A549 (cell line): ENCODE data around the gene STAMBP. TPM values are rescaled to one million over a fixed set of nuclear protein-coding genes. Genes with fewer than 3 reads are reported as not detected.
A peak's percentile ranks its signal among the peaks of the same experiment; 100 is the strongest.

ENCODE experiments used
- ATAC-seq, 2 experiments: fragments of 200-7000 bp in 1 of 2; fragments of >200 bp in 1 of 2; cut with Nextera tagmentation in 1 of 2; cut with Tn5 transposase in 1 of 2; 3 replicates each; pipeline versions ENCODE4 v1.8.0 to v1.9.1; 2018 to 2020; ENCODE audit warnings: mild to moderate bottlenecking in 1 of 2, moderate library complexity in 1 of 2
- CTCF ChIA-PET: fragments of 300-600 bp; sonication (Branson Sonifier 250); formaldehyde crosslinking; extraction: SDS; loops from one replicate; lab custom pipeline; 2021; ENCODE audit warnings: antibody characterized with exemption, inconsistent platforms; lab: Yijun Ruan, JAX
- POLR2A ChIA-PET: fragments of 350-600 bp; formaldehyde crosslinking; extraction: SDS; loops from one replicate; lab custom pipeline; 2021; ENCODE audit warnings: antibody characterized with exemption, inconsistent platforms; lab: Yijun Ruan, JAX
- DNase-seq, 2 experiments: peaks; one replicate each; pipeline versions ENCODE4 v3.0.0 to v3.0.0-alpha.2; 2011 to 2016; ENCODE audit warnings: low read depth in 1 of 2, low spot score in 1 of 2
- FAIRE-seq: peaks from 2 replicates; lab custom pipeline; 2011; peaks lifted over from hg19 to GRCh38; lab: Jason Lieb, UNC
- H3K27ac ChIP-seq, 2 experiments: fragments of >200 bp; sonication (Bioruptor Twin); formaldehyde crosslinking; 3 replicates each; pipeline ENCODE4 v1.5.1; 2016 to 2017
- H3K4me1 ChIP-seq: fragments of >200 bp; sonication (Bioruptor Twin); formaldehyde crosslinking; 3 replicates; pipeline ENCODE4 v1.6.1; 2016
- H3K4me2 ChIP-seq: fragments of >200 bp; sonication (Bioruptor Twin); formaldehyde crosslinking; 3 replicates; pipeline ENCODE4 v1.6.1; 2016
- H3K4me3 ChIP-seq: fragments of >200 bp; sonication (Bioruptor Twin); formaldehyde crosslinking; 3 replicates; pipeline ENCODE4 v1.5.1; 2016
- H3K9me3 ChIP-seq: fragments of >200 bp; sonication (Bioruptor Twin); formaldehyde crosslinking; 3 replicates; pipeline ENCODE4 v1.6.1; 2016
- BHLHE40 ChIP-seq: IDR thresholded peaks from 2 replicates; pipeline ENCODE4 v1.6.1; 2012; ENCODE audit warnings: low read depth, low read length, inconsistent platforms
- CBX8 ChIP-seq: fragments of 200-600 bp; sonication (generic); IDR thresholded peaks from 2 replicates; pipeline ENCODE4 v1.6.1; 2016
- CEBPB ChIP-seq, 2 experiments: fragments of >200 bp in 1 of 2; sonication (Bioruptor Twin) in 1 of 2; formaldehyde crosslinking in 1 of 2; IDR thresholded peaks; 2 replicates each; pipeline ENCODE4 v1.6.1; 2012 to 2016
- EP300 ChIP-seq, 2 experiments: fragments of >200 bp; sonication (Bioruptor Twin); formaldehyde crosslinking; IDR thresholded peaks; 2 replicates in 1 of 2; 3 replicates in 1 of 2; pipeline ENCODE4 v1.6.1; 2016 to 2017
- FOSL2 ChIP-seq, 2 experiments: fragments of 450-650 bp in 1 of 2; fragments of >200 bp in 1 of 2; sonication (Bioruptor Twin) in 1 of 2; formaldehyde crosslinking; IDR thresholded peaks; 2 replicates each; pipeline versions ENCODE4 v1.5.0 to v1.6.1; 2016 to 2020; ENCODE audit warnings: mild to moderate bottlenecking in 1 of 2, moderate library complexity in 1 of 2
- HDAC2 ChIP-seq: fragments of 200-600 bp; sonication (generic); IDR thresholded peaks from 2 replicates; pipeline ENCODE4 v1.6.1; 2016
- HOXA7 ChIP-seq: fragments of 250-450 bp; sonication (Bioruptor Pico); IDR thresholded peaks from 2 replicates; pipeline ENCODE4 v1.5.0; 2020; ENCODE audit warnings: mild to moderate bottlenecking, moderate library complexity
- HOXB13 ChIP-seq: fragments of 250-450 bp; sonication (Bioruptor Pico); IDR thresholded peaks from 2 replicates; pipeline ENCODE4 v1.5.0; 2020; ENCODE audit warnings: low read depth, mild to moderate bottlenecking, moderate library complexity
- JUN ChIP-seq, 2 experiments: fragments of >200 bp; sonication (Bioruptor Twin); formaldehyde crosslinking; IDR thresholded peaks; 2 replicates in 1 of 2; 3 replicates in 1 of 2; pipeline ENCODE4 v1.6.1; 2016 to 2017
- JUNB ChIP-seq: fragments of >200 bp; sonication (Bioruptor Twin); formaldehyde crosslinking; IDR thresholded peaks from 2 replicates; pipeline ENCODE4 v1.6.1; 2016
- KDM5A ChIP-seq: fragments of 200-600 bp; sonication (generic); IDR thresholded peaks from 2 replicates; pipeline ENCODE4 v1.6.1; 2016; ENCODE audit warnings: antibody characterized with exemption, mild to moderate bottlenecking
- MAZ ChIP-seq: fragments of 150-350 bp; IDR thresholded peaks from 2 replicates; pipeline ENCODE4 v1.6.1; 2014; ENCODE audit warnings: antibody characterized with exemption, low read depth, low read length, borderline replicate concordance
- MYC ChIP-seq: IDR thresholded peaks from 2 replicates; pipeline ENCODE4 v1.6.1; 2012; ENCODE audit warnings: mild to moderate bottlenecking, inconsistent platforms, low read length, improper control_type of control experiment, borderline replicate concordance
- NFE2L2 ChIP-seq: fragments of 150-350 bp; conservative IDR thresholded peaks from 2 replicates; pipeline ENCODE4 v1.6.1; 2014; ENCODE audit warnings: low read length
- POLR2AphosphoS2 ChIP-seq: conservative IDR thresholded peaks from 2 replicates; pipeline ENCODE4 v1.6.1; 2012; ENCODE audit warnings: low read length, improper control_type of control experiment, inconsistent platforms
- ZFP36 ChIP-seq: fragments of 450-650 bp; IDR thresholded peaks from 2 replicates; pipeline ENCODE4 v1.6.1; 2014; ENCODE audit warnings: borderline replicate concordance; ENCODE audit not compliant: partially characterized antibody
- ZSCAN20 ChIP-seq: fragments of 250-450 bp; sonication (Bioruptor Pico); IDR thresholded peaks from 2 replicates; pipeline ENCODE4 v1.8.0; 2022; ENCODE audit warnings: mild to moderate bottlenecking, moderate library complexity
- WGBS: methylation state at CpG from one replicate; pipeline ENCODE4 v1.1.6; 2017; ENCODE audit errors: missing lambda C conversion rate; 5-methylcytosine and 5-hydroxymethylcytosine counted together
- polyA plus RNA-seq, 4 experiments: library from polyadenylated mRNA; depleted of rRNA in 3 of 4; stranded (reverse); fragments of >200 nt; fragmentation: RNase III in 1 of 4; extraction: RNeasy Plus Mini Kit Qiagen cat#74134 plus additional on column Dnase treatment in 1 of 4; gene quantifications; 2 replicates in 3 of 4; 3 replicates in 1 of 4; pipeline ENCODE4 v1.2.3, GENCODE V29; 2011 to 2017
- TF ChIP-seq, protein P1 (sequence below): fragments of 250-450 bp; sonication (Bioruptor Pico); IDR thresholded peaks from 2 replicates; pipeline ENCODE4 v1.5.0; 2021; ENCODE audit warnings: mild to moderate bottlenecking, moderate library complexity, borderline replicate concordance
- TF ChIP-seq, protein P2 (sequence below): fragments of 250-450 bp; sonication (Bioruptor Pico); IDR thresholded peaks from 2 replicates; pipeline ENCODE4 v1.5.0; 2020; ENCODE audit warnings: low read depth, mild to moderate bottlenecking, moderate library complexity
- TF ChIP-seq, protein P3 (sequence below): IDR thresholded peaks from 2 replicates; pipeline ENCODE4 v1.6.1; 2012; ENCODE audit warnings: low read depth, borderline replicate concordance
- TF ChIP-seq, protein P4 (sequence below): fragments of 150-350 bp; IDR thresholded peaks from 2 replicates; pipeline ENCODE4 v1.6.1; 2014; ENCODE audit warnings: low read depth, mild to moderate bottlenecking, low read length
- TF ChIP-seq, protein P5 (sequence below): fragments of 450-650 bp; IDR thresholded peaks from 2 replicates; pipeline ENCODE4 v1.6.1; 2014; ENCODE audit warnings: antibody characterized with exemption
- TF ChIP-seq, protein P6 (sequence below): IDR thresholded peaks from 2 replicates; pipeline ENCODE4 v1.6.1; 2012
- TF ChIP-seq, protein P7 (sequence below): fragments of >200 bp; sonication (Bioruptor Twin); formaldehyde crosslinking; IDR thresholded peaks from 3 replicates; pipeline ENCODE4 v1.5.1; 2016
- TF ChIP-seq, protein P8 (sequence below): fragments of >200 bp; sonication (Bioruptor Twin); formaldehyde crosslinking; IDR thresholded peaks from 3 replicates; pipeline ENCODE4 v1.6.1; 2016

STAMBP gene
- polyA plus RNA-seq, 2 of the 4 experiments (the other 2 are of a cell fraction), result 44.4 to 96.3 TPM

DNA sequence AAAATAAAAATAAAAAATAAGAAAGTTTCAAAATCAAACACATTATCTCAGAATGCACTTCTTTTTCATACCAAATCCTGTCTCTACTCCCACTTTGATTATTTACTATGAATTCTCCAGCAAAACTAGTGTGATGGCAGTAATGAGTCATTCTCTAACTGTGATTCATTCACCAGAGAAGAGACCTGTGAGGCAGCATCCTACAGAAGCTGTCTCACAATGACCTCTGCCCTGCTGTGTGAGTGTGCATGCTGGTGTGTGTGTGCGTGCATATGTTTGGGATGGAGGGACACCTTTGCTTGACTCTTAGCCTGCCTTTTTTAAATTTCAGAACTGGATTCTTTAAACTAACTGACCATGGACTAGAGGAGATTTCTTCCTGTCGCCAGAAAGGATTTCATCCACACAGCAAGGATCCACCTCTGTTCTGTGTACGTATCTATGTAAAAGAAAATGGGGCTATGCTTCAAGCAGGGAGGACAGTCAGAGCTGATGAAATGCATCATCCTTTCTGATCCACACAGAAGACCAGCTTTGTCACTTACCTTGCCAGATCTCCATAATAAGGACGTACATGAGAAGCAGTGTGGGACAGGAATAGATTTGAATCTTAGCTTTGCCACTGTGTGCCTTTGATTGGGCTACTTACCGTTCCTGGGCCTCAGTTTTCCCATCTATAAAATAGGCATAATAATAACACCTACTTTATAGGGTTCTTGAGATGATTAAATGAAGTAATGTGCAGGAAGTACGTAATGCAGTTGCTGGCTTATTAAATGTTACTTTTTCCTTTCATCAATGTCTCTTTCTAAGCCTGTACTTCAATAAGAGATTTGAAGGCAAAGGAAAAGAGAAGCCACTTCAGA, 31.2 kb downstream of the STAMBP start:
- ATAC-seq (peak; percentile 93 to 95), DNase-seq (peak; percentile 73 to 79), FAIRE-seq (peak; percentile 61)
- Histone ChIP-seq H3K9me3 (no peaks in the 10 kb centered on the region), H3K4me3 (no peak overlapping the region), H3K4me1 (peaks cover 19% of the 10 kb centered on the region), H3K4me2 (peak overlapping the region; percentile 24; the same call in 1 of the 3 replicates), H3K27ac (no peak overlapping the region)
- ChIA-PET POLR2A (no interaction called here), CTCF (interaction anchor here (1.2 kb wide), 1 partner anchor 36 kb away, joined by 4 read pairs; no protein-coding TSS in a partner anchor)
- no peak for TF ChIP-seq BHLHE40
- TF ChIP-seq, protein P1, sequence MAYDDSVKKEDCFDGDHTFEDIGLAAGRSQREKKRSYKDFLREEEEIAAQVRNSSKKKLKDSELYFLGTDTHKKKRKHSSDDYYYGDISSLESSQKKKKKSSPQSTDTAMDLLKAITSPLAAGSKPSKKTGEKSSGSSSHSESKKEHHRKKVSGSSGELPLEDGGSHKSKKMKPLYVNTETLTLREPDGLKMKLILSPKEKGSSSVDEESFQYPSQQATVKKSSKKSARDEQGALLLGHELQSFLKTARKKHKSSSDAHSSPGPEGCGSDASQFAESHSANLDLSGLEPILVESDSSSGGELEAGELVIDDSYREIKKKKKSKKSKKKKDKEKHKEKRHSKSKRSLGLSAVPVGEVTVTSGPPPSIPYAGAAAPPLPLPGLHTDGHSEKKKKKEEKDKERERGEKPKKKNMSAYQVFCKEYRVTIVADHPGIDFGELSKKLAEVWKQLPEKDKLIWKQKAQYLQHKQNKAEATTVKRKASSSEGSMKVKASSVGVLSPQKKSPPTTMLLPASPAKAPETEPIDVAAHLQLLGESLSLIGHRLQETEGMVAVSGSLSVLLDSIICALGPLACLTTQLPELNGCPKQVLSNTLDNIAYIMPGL (CRISPR knock-in tag), result no peak
- peak; percentile 93 for TF ChIP-seq FOSL2 (IDR thresholded peaks at IDR 0.05)
- peak; percentile 90 for TF ChIP-seq FOSL2 (CRISPR knock-in tag; IDR thresholded peaks at IDR 0.05)
- TF ChIP-seq MYC, result no peak; the same call in 1 of the 2 replicates
- no peak for TF ChIP-seq JUN (IDR thresholded peaks at IDR 0.05)
- peak; percentile 68 for TF ChIP-seq JUNB
- no peak for TF ChIP-seq ZSCAN20
- no peak for TF ChIP-seq HOXA7
- no peak for TF ChIP-seq NFE2L2
- TF ChIP-seq, protein P2, sequence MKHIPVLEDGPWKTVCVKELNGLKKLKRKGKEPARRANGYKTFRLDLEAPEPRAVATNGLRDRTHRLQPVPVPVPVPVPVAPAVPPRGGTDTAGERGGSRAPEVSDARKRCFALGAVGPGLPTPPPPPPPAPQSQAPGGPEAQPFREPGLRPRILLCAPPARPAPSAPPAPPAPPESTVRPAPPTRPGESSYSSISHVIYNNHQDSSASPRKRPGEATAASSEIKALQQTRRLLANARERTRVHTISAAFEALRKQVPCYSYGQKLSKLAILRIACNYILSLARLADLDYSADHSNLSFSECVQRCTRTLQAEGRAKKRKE (CRISPR knock-in tag), result no peak
- TF ChIP-seq HDAC2, result no peak
- no peak for TF ChIP-seq CBX8
- TF ChIP-seq, protein P3, sequence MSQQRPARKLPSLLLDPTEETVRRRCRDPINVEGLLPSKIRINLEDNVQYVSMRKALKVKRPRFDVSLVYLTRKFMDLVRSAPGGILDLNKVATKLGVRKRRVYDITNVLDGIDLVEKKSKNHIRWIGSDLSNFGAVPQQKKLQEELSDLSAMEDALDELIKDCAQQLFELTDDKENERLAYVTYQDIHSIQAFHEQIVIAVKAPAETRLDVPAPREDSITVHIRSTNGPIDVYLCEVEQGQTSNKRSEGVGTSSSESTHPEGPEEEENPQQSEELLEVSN, result no peak
- no peak for TF ChIP-seq ZFP36
- TF ChIP-seq, protein P4, sequence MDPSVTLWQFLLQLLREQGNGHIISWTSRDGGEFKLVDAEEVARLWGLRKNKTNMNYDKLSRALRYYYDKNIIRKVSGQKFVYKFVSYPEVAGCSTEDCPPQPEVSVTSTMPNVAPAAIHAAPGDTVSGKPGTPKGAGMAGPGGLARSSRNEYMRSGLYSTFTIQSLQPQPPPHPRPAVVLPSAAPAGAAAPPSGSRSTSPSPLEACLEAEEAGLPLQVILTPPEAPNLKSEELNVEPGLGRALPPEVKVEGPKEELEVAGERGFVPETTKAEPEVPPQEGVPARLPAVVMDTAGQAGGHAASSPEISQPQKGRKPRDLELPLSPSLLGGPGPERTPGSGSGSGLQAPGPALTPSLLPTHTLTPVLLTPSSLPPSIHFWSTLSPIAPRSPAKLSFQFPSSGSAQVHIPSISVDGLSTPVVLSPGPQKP, result no peak
- TF ChIP-seq, protein P5, sequence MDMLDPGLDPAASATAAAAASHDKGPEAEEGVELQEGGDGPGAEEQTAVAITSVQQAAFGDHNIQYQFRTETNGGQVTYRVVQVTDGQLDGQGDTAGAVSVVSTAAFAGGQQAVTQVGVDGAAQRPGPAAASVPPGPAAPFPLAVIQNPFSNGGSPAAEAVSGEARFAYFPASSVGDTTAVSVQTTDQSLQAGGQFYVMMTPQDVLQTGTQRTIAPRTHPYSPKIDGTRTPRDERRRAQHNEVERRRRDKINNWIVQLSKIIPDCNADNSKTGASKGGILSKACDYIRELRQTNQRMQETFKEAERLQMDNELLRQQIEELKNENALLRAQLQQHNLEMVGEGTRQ, result no peak
- TF ChIP-seq, protein P6, sequence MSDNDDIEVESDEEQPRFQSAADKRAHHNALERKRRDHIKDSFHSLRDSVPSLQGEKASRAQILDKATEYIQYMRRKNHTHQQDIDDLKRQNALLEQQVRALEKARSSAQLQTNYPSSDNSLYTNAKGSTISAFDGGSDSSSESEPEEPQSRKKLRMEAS, result 0 out of 2 replicates have a peak, but pooled peaks have one; percentile 40
- TF ChIP-seq EP300 (IDR thresholded peaks at IDR 0.05), result no peak
- no peak for TF ChIP-seq POLR2AphosphoS2
- no peak for TF ChIP-seq HOXB13 (CRISPR knock-in tag)
- 67% methylated on average over 6 of the region's 6 CpGs for WGBS

DNA sequence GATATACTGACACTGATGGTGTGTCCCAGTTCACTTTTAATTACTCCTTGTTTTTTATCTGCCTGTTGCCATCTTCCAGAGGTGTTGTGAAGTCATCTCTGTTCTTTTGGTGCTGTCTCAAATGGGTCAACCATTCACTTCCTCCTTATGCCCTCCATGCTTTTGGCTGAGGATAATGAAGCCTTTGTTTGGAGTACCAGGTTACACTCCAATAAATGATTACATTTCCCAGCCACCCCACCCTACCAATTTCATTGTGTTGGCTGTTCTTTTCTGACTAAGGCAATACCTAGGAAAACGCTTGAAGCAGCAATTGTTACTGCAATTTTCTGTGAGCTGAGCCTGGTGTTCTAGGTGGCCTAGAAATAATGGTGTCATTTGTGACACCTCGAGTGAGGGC, 34.2 kb downstream of the STAMBP start:
- Histone ChIP-seq H3K27ac (no peak overlapping the region), H3K4me1 (peaks cover 19% of the 10 kb centered on the region), H3K9me3 (no peaks in the 10 kb centered on the region), H3K4me3 (no peak overlapping the region), H3K4me2 (no peak overlapping the region)
- 84% methylated on average over 2 of the region's 2 CpGs for WGBS
- ChIA-PET POLR2A (no interaction called here), CTCF (interaction anchor here (0.8 to 1.6 kb wide), 3 partner anchors 39 to 288 kb away, joined by 3 to 4 read pairs (median 3); no protein-coding TSS in a partner anchor)
- DNase-seq (no peak), FAIRE-seq (no peak), ATAC-seq (no peak)
- TF ChIP-seq HDAC2 (no peak), KDM5A (no peak), MAZ (no peak), EP300 (IDR thresholded peaks at IDR 0.05) (no peak), ZSCAN20 (no peak), CEBPB (IDR thresholded peaks at IDR 0.05) (no peak)
- TF ChIP-seq, protein P7, sequence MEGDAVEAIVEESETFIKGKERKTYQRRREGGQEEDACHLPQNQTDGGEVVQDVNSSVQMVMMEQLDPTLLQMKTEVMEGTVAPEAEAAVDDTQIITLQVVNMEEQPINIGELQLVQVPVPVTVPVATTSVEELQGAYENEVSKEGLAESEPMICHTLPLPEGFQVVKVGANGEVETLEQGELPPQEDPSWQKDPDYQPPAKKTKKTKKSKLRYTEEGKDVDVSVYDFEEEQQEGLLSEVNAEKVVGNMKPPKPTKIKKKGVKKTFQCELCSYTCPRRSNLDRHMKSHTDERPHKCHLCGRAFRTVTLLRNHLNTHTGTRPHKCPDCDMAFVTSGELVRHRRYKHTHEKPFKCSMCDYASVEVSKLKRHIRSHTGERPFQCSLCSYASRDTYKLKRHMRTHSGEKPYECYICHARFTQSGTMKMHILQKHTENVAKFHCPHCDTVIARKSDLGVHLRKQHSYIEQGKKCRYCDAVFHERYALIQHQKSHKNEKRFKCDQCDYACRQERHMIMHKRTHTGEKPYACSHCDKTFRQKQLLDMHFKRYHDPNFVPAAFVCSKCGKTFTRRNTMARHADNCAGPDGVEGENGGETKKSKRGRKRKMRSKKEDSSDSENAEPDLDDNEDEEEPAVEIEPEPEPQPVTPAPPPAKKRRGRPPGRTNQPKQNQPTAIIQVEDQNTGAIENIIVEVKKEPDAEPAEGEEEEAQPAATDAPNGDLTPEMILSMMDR, result no peak
- TF ChIP-seq, protein P8, sequence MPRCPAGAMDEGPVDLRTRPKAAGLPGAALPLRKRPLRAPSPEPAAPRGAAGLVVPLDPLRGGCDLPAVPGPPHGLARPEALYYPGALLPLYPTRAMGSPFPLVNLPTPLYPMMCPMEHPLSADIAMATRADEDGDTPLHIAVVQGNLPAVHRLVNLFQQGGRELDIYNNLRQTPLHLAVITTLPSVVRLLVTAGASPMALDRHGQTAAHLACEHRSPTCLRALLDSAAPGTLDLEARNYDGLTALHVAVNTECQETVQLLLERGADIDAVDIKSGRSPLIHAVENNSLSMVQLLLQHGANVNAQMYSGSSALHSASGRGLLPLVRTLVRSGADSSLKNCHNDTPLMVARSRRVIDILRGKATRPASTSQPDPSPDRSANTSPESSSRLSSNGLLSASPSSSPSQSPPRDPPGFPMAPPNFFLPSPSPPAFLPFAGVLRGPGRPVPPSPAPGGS, result no peak
- TF ChIP-seq, protein P5, result no peak
